ENCODE measurements around the gene LENEP.

DNA sequence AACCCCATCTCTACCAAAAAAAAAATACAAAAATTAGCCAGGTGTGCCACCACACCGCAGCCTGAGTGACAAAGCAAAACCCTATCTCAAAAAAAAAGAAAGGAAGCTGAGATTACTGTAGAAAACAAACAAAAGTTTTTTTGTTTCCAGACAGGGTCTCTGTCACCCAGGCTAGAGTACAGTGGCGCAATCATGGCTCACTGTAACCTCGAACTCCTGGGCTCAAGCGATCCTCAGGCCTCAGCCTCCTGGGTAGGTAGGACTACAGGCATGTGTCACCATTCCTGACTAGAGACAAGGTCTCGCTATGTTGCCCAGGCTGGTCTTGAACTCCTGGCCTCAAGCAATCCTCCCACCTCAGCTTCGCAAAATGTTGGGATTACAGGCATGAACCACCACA is 29.0 kb upstream of the LENEP start:
- TF ChIP-seq, protein P1, sequence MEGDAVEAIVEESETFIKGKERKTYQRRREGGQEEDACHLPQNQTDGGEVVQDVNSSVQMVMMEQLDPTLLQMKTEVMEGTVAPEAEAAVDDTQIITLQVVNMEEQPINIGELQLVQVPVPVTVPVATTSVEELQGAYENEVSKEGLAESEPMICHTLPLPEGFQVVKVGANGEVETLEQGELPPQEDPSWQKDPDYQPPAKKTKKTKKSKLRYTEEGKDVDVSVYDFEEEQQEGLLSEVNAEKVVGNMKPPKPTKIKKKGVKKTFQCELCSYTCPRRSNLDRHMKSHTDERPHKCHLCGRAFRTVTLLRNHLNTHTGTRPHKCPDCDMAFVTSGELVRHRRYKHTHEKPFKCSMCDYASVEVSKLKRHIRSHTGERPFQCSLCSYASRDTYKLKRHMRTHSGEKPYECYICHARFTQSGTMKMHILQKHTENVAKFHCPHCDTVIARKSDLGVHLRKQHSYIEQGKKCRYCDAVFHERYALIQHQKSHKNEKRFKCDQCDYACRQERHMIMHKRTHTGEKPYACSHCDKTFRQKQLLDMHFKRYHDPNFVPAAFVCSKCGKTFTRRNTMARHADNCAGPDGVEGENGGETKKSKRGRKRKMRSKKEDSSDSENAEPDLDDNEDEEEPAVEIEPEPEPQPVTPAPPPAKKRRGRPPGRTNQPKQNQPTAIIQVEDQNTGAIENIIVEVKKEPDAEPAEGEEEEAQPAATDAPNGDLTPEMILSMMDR (conservative IDR thresholded peaks at IDR 0.05; ENCODE audit: low read length), result no peak
- no peak for TF ChIP-seq EZH2phosphoT487 (IDR thresholded peaks at IDR 0.05; ENCODE audit: borderline replicate concordance)
